Thyroid gland (tissue), 4 donors: ENCODE results near the gene RIBC2. TPM values are rescaled to one million over a fixed set of nuclear protein-coding genes. Genes with fewer than 3 reads are reported as not detected.

Experiments
- DNase-seq, 2 donors: peaks; one replicate each; pipeline ENCODE4 v3.0.0-alpha.2; 2019
- H3K27ac ChIP-seq, 3 donors: fragments of 200-600 bp; sonication (generic); 1 replicate in 2 of 3; 2 replicates in 1 of 3; pipeline ENCODE4 v1.5.1; 2016 to 2019; ENCODE audit warnings: mild to moderate bottlenecking in 1 of 3, moderate library complexity in 1 of 3
- H3K27me3 ChIP-seq: fragments of 200-600 bp; sonication (generic); one replicate; pipeline ENCODE4 v1.5.1; 2019
- H3K36me3 ChIP-seq, 2 donors: fragments of 200-600 bp; sonication (generic); one replicate each; pipeline ENCODE4 v1.5.1; 2016 to 2019
- H3K4me1 ChIP-seq, 2 donors: fragments of 200-600 bp; sonication (generic); one replicate each; pipeline ENCODE4 v1.5.1; 2017 to 2019
- H3K4me3 ChIP-seq, 3 donors: fragments of 200-600 bp; sonication (generic); replicated peaks in 1 of 3; 1 replicate in 2 of 3; 2 replicates in 1 of 3; pipeline ENCODE4 v1.5.1; 2016; ENCODE audit warnings: mild to moderate bottlenecking in 1 of 3
- H3K9me3 ChIP-seq: fragments of 200-600 bp; sonication (generic); one replicate; pipeline ENCODE4 v1.5.1; 2017
- POLR2A ChIP-seq, 2 donors: fragments of 450-650 bp; IDR thresholded peaks; one replicate each; pipeline ENCODE4 v1.6.1; 2017; ENCODE audit warnings: antibody characterized with exemption in 2 of 2, mild to moderate bottlenecking in 2 of 2, moderate library complexity in 1 of 2
- WGBS, 2 donors: methylation state at CpG; one replicate each; pipeline ENCODE4 v1.1.5; 2017; 5-methylcytosine and 5-hydroxymethylcytosine counted together
- intact Hi-C: fragments of 100-400 bp; cut with DNase I; formaldehyde crosslinking; loops from one replicate; pipeline ENCODE4 v1.15.1; 2023
- total RNA-seq, 4 donors: library from RNA; depleted of rRNA; stranded (reverse); fragments of >200 nt; gene quantifications; one replicate each; pipeline ENCODE4 v1.2.3, GENCODE V29; 2016
- TF ChIP-seq, protein P1 (sequence below), 6 experiments: fragments of 200-600 bp in 3 of 6; fragments of 450-650 bp in 3 of 6; sonication (generic) in 3 of 6; IDR thresholded peaks; one replicate each; pipeline ENCODE4 v1.5.1; 2016 to 2019; ENCODE audit warnings: antibody characterized with exemption in 6 of 6, mild to moderate bottlenecking in 2 of 6, inconsistent platforms in 1 of 6, moderate library complexity in 1 of 6

Gene RIBC2
- total RNA-seq, 4 donors from 2014 or later = 0.45 to 4.2 TPM; not detected in 2

DNA sequence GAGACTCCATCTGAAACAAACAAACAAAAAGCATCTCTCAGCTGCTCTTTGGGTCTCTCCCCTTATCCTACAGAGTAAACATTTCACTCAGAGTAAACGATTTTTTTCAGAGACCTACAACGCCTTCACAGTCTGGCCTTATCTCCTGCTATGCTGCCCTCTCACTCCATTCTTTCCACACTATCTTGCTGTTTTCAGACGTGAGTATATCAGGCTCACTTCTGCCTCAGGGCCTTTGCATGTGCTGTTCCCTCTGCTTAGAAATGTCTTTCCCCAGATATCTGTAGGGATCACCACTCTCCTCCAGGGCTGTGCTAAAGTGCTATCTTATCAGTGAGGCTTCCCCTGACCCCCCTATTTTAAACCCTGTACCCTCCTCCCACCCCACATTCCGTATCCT lies 6.5 kb downstream of the RIBC2 start:
- no peaks in the 10 kb centered on the region for H3K4me1 ChIP-seq
- no peaks in the 10 kb centered on the region for H3K9me3 ChIP-seq
- intact Hi-C loops = no loop called here
- no peaks in the 10 kb centered on the region for H3K27me3 ChIP-seq
- 89 to 90% methylated on average over 4 of the region's 4 CpGs for whole genome bisulfite sequencing, 2 donors
- no peak for DNase-seq
- H3K27ac ChIP-seq = no peak overlapping the region
- TF ChIP-seq, protein P1, sequence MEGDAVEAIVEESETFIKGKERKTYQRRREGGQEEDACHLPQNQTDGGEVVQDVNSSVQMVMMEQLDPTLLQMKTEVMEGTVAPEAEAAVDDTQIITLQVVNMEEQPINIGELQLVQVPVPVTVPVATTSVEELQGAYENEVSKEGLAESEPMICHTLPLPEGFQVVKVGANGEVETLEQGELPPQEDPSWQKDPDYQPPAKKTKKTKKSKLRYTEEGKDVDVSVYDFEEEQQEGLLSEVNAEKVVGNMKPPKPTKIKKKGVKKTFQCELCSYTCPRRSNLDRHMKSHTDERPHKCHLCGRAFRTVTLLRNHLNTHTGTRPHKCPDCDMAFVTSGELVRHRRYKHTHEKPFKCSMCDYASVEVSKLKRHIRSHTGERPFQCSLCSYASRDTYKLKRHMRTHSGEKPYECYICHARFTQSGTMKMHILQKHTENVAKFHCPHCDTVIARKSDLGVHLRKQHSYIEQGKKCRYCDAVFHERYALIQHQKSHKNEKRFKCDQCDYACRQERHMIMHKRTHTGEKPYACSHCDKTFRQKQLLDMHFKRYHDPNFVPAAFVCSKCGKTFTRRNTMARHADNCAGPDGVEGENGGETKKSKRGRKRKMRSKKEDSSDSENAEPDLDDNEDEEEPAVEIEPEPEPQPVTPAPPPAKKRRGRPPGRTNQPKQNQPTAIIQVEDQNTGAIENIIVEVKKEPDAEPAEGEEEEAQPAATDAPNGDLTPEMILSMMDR (IDR thresholded peaks at IDR 0.05) = no peak
- TF ChIP-seq POLR2A (IDR thresholded peaks at IDR 0.05) = no peak
- no peaks in the 10 kb centered on the region for H3K36me3 ChIP-seq
- no peak overlapping the region for H3K4me3 ChIP-seq

DNA sequence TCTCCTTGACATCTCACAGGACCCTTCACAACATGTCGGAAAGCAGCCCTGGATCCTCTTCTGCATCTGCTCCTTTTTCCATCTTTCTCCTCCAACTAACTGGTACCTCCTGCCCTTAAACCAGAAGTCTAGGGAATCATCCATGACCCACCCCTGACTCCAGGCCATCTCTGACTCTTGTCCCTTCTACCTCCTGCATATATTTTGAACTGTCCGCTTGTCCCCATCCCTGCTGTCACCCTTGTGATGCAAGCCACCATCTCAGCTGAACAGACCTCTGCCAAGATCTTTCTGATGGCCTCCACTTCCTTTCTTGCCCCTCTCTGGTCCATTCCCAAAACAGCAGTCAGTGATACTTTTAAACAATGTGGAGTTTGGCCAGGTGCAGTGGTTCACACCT lies 7.0 kb downstream of the RIBC2 start:
- Histone ChIP-seq H3K27me3 (no peaks in the 10 kb centered on the region), H3K36me3 (no peaks in the 10 kb centered on the region), H3K4me3 (no peak overlapping the region), H3K27ac (no peak overlapping the region), H3K4me1 (no peaks in the 10 kb centered on the region), H3K9me3 (no peaks in the 10 kb centered on the region)
- 95 to 99% methylated on average over 2 of the region's 2 CpGs for WGBS, 2 donors
- TF ChIP-seq, protein P1 (IDR thresholded peaks at IDR 0.05) = no peak
- TF ChIP-seq POLR2A (IDR thresholded peaks at IDR 0.05) = no peak
- DNase-seq = no peak
- intact Hi-C loops = no loop called here

DNA sequence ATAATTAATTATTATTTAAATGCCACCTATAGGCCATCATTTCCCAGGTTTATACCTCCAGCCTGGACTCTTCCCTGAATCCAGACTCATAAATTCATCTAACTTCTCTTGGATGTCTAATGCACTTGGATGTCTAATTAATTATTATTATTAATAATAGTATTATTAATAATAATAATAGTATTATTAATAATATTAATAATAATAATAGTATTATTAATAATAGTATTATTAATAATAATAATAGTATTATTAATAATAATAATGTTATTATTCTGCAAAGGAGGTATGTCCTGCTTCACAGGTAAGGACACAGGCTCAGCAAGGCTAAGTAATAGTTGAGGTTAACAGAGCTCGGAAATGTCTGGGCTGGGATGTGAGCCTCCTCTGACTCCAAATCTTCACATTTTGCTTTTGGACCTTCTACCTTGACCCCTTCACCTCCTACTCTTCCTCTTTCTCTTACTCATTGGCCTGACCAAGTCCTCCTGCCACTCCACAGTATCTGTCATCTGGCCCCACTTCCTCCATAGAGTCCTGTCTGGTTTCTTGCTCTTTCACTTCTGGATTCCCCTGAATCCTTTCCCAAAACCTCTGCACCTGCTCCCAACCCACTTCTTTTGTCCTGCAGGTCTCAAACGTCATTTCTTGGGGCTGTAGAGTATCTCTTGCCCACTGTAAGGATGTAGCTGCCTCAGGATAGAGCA lies 8.0 kb downstream of the RIBC2 start:
- Histone ChIP-seq H3K36me3 (no peaks in the 10 kb centered on the region), H3K27ac (no peak overlapping the region), H3K4me1 (no peaks in the 10 kb centered on the region), H3K4me3 (no peak overlapping the region), H3K9me3 (no peaks in the 10 kb centered on the region), H3K27me3 (no peaks in the 10 kb centered on the region)
- intact Hi-C loops = no loop called here
- no peak for DNase-seq
- WGBS, 2 donors = 76 to 82% methylated on average over 2 of the region's 2 CpGs
- TF ChIP-seq, protein P1 (IDR thresholded peaks at IDR 0.05) = no peak
- no peak for TF ChIP-seq POLR2A (IDR thresholded peaks at IDR 0.05)

- Histone ChIP-seq H3K4me1 (no peaks in the 10 kb centered on the region), H3K27me3 (no peaks in the 10 kb centered on the region), H3K4me3 (no peak overlapping the region), H3K36me3 (no peaks in the 10 kb centered on the region), H3K9me3 (no peaks in the 10 kb centered on the region), H3K27ac (no peak overlapping the region)
- DNase-seq = no peak
- intact Hi-C loops = no loop called here
- TF ChIP-seq, protein P1 (IDR thresholded peaks at IDR 0.05) = no peak
- TF ChIP-seq POLR2A (IDR thresholded peaks at IDR 0.05) = no peak
- 91 to 92% methylated on average over 12 to 14 of the region's 14 CpGs for WGBS, 2 donors
Measured at GRCh38 chr22:45422237-45422983, 8.9 kb downstream of the RIBC2 start.

GRCh38 chr22:45423524-45423923 lies 10.0 kb downstream of the RIBC2 start:
- intact Hi-C loops = no loop called here
- DNase-seq = no peak
- no peaks in the 10 kb centered on the region for H3K36me3 ChIP-seq
- H3K27me3 ChIP-seq = no peaks in the 10 kb centered on the region
- TF ChIP-seq, protein P1 (IDR thresholded peaks at IDR 0.05) = no peak
- no peak for TF ChIP-seq POLR2A (IDR thresholded peaks at IDR 0.05)
- WGBS, 2 donors = 84 to 85% methylated on average over 4 of the region's 4 CpGs
- H3K4me1 ChIP-seq = no peaks in the 10 kb centered on the region
- H3K9me3 ChIP-seq = no peaks in the 10 kb centered on the region
- no peak overlapping the region for H3K4me3 ChIP-seq
- H3K27ac ChIP-seq = no peak overlapping the region
